Measurements from ENCODE around the gene CSNK1G2.

CSNK1G2 gene

GRCh38 chr19:1944088-1944915 lies 3.3 kb downstream of the CSNK1G2 start:
- DNase-seq (ENCODE audit: low read depth in 2 of 2): no peak

- DNase-seq (ENCODE audit: low read depth in 2 of 2): no peak
Observed at GRCh38 chr19:1944916-1945561, 4.1 kb downstream of the CSNK1G2 start.

- DNase-seq (ENCODE audit: low read depth in 2 of 2): no peak
Observed at GRCh38 chr19:1945899-1946298, 4.9 kb downstream of the CSNK1G2 start.

- DNase-seq (ENCODE audit: low read depth in 2 of 2): no peak
Observed at GRCh38 chr19:1947651-1948209, 6.8 kb downstream of the CSNK1G2 start.

GRCh38 chr19:1949304-1950101 lies 8.5 kb downstream of the CSNK1G2 start:
- no peak for DNase-seq (ENCODE audit: low read depth in 2 of 2)

- DNase-seq (ENCODE audit: low read depth in 2 of 2): no peak
Observed at GRCh38 chr19:1950640-1951039, 9.7 kb downstream of the CSNK1G2 start.

GRCh38 chr19:1952635-1953034 lies 11.7 kb downstream of the CSNK1G2 start:
- no peak for DNase-seq (ENCODE audit: low read depth in 2 of 2)

- no peak for DNase-seq (ENCODE audit: low read depth in 2 of 2)
Observed at GRCh38 chr19:1953037-1953436, 12.1 kb downstream of the CSNK1G2 start.

- DNase-seq (ENCODE audit: low read depth in 2 of 2): no peak
Observed at GRCh38 chr19:1953441-1954094, 12.6 kb downstream of the CSNK1G2 start.

GRCh38 chr19:1954532-1954933 lies 13.6 kb downstream of the CSNK1G2 start:
- no peak for DNase-seq (ENCODE audit: low read depth in 2 of 2)

GRCh38 chr19:1955171-1956121 lies 14.5 kb downstream of the CSNK1G2 start:
- DNase-seq (ENCODE audit: low read depth in 2 of 2): no peak

- DNase-seq (ENCODE audit: low read depth in 2 of 2): no peak
Observed at GRCh38 chr19:1956122-1956494, 15.1 kb downstream of the CSNK1G2 start.

GRCh38 chr19:1956868-1957492 lies 16.0 kb downstream of the CSNK1G2 start:
- DNase-seq (ENCODE audit: low read depth in 2 of 2): no peak

GRCh38 chr19:1957562-1958248 lies 16.7 kb downstream of the CSNK1G2 start:
- DNase-seq (ENCODE audit: low read depth in 2 of 2): no peak

- no peak for DNase-seq (ENCODE audit: low read depth in 2 of 2)
Observed at GRCh38 chr19:1959928-1960589, 19.1 kb downstream of the CSNK1G2 start.

- DNase-seq (ENCODE audit: low read depth in 2 of 2): no peak
Observed at GRCh38 chr19:1961000-1961883, 20.3 kb downstream of the CSNK1G2 start.

GRCh38 chr19:1962674-1963073 lies 21.7 kb downstream of the CSNK1G2 start:
- no peak for DNase-seq (ENCODE audit: low read depth in 2 of 2)

- DNase-seq (ENCODE audit: low read depth in 2 of 2): no peak
Observed at GRCh38 chr19:1967087-1967608, 26.2 kb downstream of the CSNK1G2 start.
